H1 (cell line): Measurements from ENCODE around the gene C21orf91. TPM values are rescaled to one million over a fixed set of nuclear protein-coding genes. Genes with fewer than 3 reads are reported as not detected.

ENCODE experiments used
- CTCF ChIA-PET: fragments of 300-600 bp; sonication (Branson Sonifier 250); formaldehyde crosslinking; loops from one replicate; lab custom pipeline; 2021; ENCODE audit not compliant: partially characterized antibody; lab: Charles Lee
- POLR2A ChIA-PET: fragments of 300-600 bp; sonication (Branson Sonifier 250); formaldehyde crosslinking; loops from one replicate; lab custom pipeline; 2021; ENCODE audit warnings: inconsistent platforms; ENCODE audit not compliant: partially characterized antibody; lab: Charles Lee
- DNase-seq, 2 experiments: peaks; one replicate each; pipeline versions ENCODE4 v3.0.0 to v3.0.0-alpha.2; 2010 to 2022; ENCODE audit warnings: low spot score in 2 of 2, low read depth in 1 of 2, mixed read lengths in 1 of 2
- FAIRE-seq: peaks from 2 replicates; lab custom pipeline; 2011; peaks lifted over from hg19 to GRCh38; lab: Jason Lieb, UNC
- H2AFZ ChIP-seq: 2 replicates; pipeline ENCODE4 v1.8.1; 2012; ENCODE audit warnings: low read length, inconsistent platforms
- H2AK5ac ChIP-seq: 2 replicates; pipeline ENCODE4 v1.6.1; 2013; ENCODE audit warnings: low read depth, low read length
- H2BK120ac ChIP-seq: replicated peaks from 2 replicates; pipeline ENCODE3; 2013; ENCODE audit warnings: low read depth, low read length, inconsistent platforms
- H2BK12ac ChIP-seq: 2 replicates; pipeline ENCODE4 v1.6.1; 2013; ENCODE audit warnings: low read depth, low read length
- H2BK15ac ChIP-seq: 2 replicates; pipeline ENCODE4 v1.6.1; 2013; ENCODE audit warnings: low read length
- H2BK20ac ChIP-seq: 2 replicates; pipeline ENCODE4 v1.6.1; 2013; ENCODE audit warnings: low read length
- H2BK5ac ChIP-seq: 2 replicates; pipeline ENCODE4 v1.6.1; 2013; ENCODE audit warnings: low read depth, low read length
- H3K14ac ChIP-seq: 2 replicates; pipeline ENCODE4 v1.6.1; 2013; ENCODE audit warnings: inconsistent platforms; ENCODE audit not compliant: insufficient read length
- H3K18ac ChIP-seq: 2 replicates; pipeline ENCODE4 v1.6.1; 2013; ENCODE audit warnings: low read length; ENCODE audit errors: extremely low read depth
- H3K23ac ChIP-seq: 2 replicates; pipeline ENCODE4 v1.6.1; 2013; ENCODE audit warnings: inconsistent platforms; ENCODE audit not compliant: insufficient read length
- H3K23me2 ChIP-seq: 2 replicates; pipeline ENCODE4 v1.6.1; 2013; ENCODE audit warnings: low read depth, low read length
- H3K27ac ChIP-seq: 2 replicates; pipeline ENCODE4 v1.6.1; 2011; ENCODE audit warnings: low read depth, low read length, inconsistent platforms
- H3K27me3 ChIP-seq, 4 experiments: replicated peaks in 1 of 4; 1 replicate in 1 of 4; 2 replicates in 3 of 4; pipeline versions ENCODE4 v1.6.1 to v1.8.1; 2011 to 2013; ENCODE audit warnings: low read length in 3 of 4, mild to moderate bottlenecking in 3 of 4, inconsistent platforms in 2 of 4, mixed read lengths in 2 of 4, moderate library complexity in 1 of 4; ENCODE audit not compliant: control insufficient read depth in 3 of 4, insufficient read depth in 3 of 4; ENCODE audit errors: extremely low read depth in 1 of 4
- H3K36me3 ChIP-seq, 4 experiments: 2 replicates each; pipeline versions ENCODE4 v1.6.1 to v1.8.1; 2011 to 2013; ENCODE audit warnings: mild to moderate bottlenecking in 4 of 4, low read length in 3 of 4, moderate library complexity in 2 of 4, control low read depth in 1 of 4, inconsistent platforms in 1 of 4; ENCODE audit not compliant: insufficient read depth in 4 of 4, control insufficient read depth in 2 of 4
- H3K4ac ChIP-seq: replicated peaks from 2 replicates; pipeline ENCODE3; 2013; ENCODE audit warnings: low read length, low read depth, mixed read lengths, inconsistent platforms; ENCODE audit not compliant: insufficient read length
- H3K4me1 ChIP-seq, 4 experiments: replicated peaks in 1 of 4; 1 replicate in 1 of 4; 2 replicates in 3 of 4; pipeline versions ENCODE4 v1.6.1 to v1.8.1; 2011 to 2013; ENCODE audit warnings: low read length in 3 of 4, inconsistent platforms in 2 of 4, mixed read lengths in 1 of 4; ENCODE audit not compliant: insufficient read depth in 4 of 4, control insufficient read depth in 3 of 4
- H3K4me2 ChIP-seq, 2 experiments: 2 replicates each; pipeline versions ENCODE4 v1.6.1 to v1.8.1; 2011 to 2013; ENCODE audit warnings: low read depth in 2 of 2, low read length in 2 of 2, control low read depth in 1 of 2, inconsistent platforms in 1 of 2, mild to moderate bottlenecking in 1 of 2; ENCODE audit not compliant: insufficient read depth in 1 of 2
- H3K4me3 ChIP-seq, 4 experiments: fragments of 200-600, 300-600 bp in 1 of 4; sonication (generic), shearing (Covaris generic), sonication (Bioruptor Twin) in 1 of 4; 2 replicates each; pipeline versions ENCODE4 v1.5.1 to v1.8.1; 2011 to 2016; ENCODE audit warnings: low read length in 4 of 4, low read depth in 3 of 4, control low read depth in 2 of 4, inconsistent platforms in 2 of 4, mild to moderate bottlenecking in 2 of 4, mixed read lengths in 1 of 4, moderate library complexity in 1 of 4; ENCODE audit not compliant: insufficient read depth in 2 of 4; ENCODE audit errors: extremely low read depth in 1 of 4
- H3K56ac ChIP-seq: replicated peaks from 2 replicates; pipeline ENCODE3; 2013; ENCODE audit warnings: low read depth, mild to moderate bottlenecking, mixed read lengths, low read length, inconsistent platforms; ENCODE audit not compliant: insufficient read length
- H3K79me1 ChIP-seq: 2 replicates; pipeline ENCODE4 v1.6.1; 2013; ENCODE audit warnings: low read depth, low read length, control low read depth
- H3K79me2 ChIP-seq, 2 experiments: 2 replicates each; pipeline versions ENCODE4 v1.6.1 to v1.8.1; 2012 to 2013; ENCODE audit warnings: low read length in 2 of 2, mild to moderate bottlenecking in 2 of 2, inconsistent platforms in 1 of 2; ENCODE audit not compliant: insufficient read depth in 2 of 2, control insufficient read depth in 1 of 2
- H3K9ac ChIP-seq, 4 experiments: replicated peaks in 1 of 4; 1 replicate in 1 of 4; 2 replicates in 3 of 4; pipeline versions ENCODE4 v1.6.1 to v1.8.1; 2011 to 2013; ENCODE audit warnings: low read depth in 3 of 4, low read length in 3 of 4, control low read depth in 2 of 4, mild to moderate bottlenecking in 2 of 4, moderate library complexity in 2 of 4, inconsistent platforms in 1 of 4; ENCODE audit errors: extremely low read depth in 1 of 4
- H3K9me3 ChIP-seq, 2 experiments: 2 replicates each; pipeline versions ENCODE4 v1.6.1 to v1.8.1; 2012 to 2013; ENCODE audit warnings: mild to moderate bottlenecking in 2 of 2, moderate library complexity in 2 of 2, control low read depth in 1 of 2, inconsistent platforms in 1 of 2, low read depth in 1 of 2, low read length in 1 of 2, mixed read lengths in 1 of 2; ENCODE audit not compliant: insufficient read depth in 2 of 2
- H4K20me1 ChIP-seq, 2 experiments: replicated peaks in 1 of 2; 2 replicates each; pipeline versions ENCODE3 to v1.8.1; 2011 to 2013; ENCODE audit warnings: inconsistent platforms in 2 of 2, low read length in 2 of 2, mild to moderate bottlenecking in 1 of 2; ENCODE audit not compliant: insufficient read depth in 2 of 2, control insufficient read depth in 1 of 2
- H4K5ac ChIP-seq: 2 replicates; pipeline ENCODE4 v1.6.1; 2013; ENCODE audit warnings: low read length, low read depth, mixed read lengths, inconsistent platforms; ENCODE audit not compliant: insufficient read length
- H4K8ac ChIP-seq: 2 replicates; pipeline ENCODE4 v1.8.0; 2013; ENCODE audit warnings: mild to moderate bottlenecking, moderate library complexity, low read length, inconsistent platforms; ENCODE audit not compliant: insufficient read depth; ENCODE audit errors: extremely low read depth
- H4K91ac ChIP-seq: replicated peaks from 2 replicates; pipeline ENCODE3; 2013; ENCODE audit warnings: low read length, mixed read lengths, inconsistent platforms; ENCODE audit not compliant: insufficient read length
- ASH2L ChIP-seq: fragments of 200-600, 300-600 bp; sonication (generic); IDR thresholded peaks from one replicate; pipeline ENCODE4 v1.7.1; 2017; ENCODE audit warnings: low read length
- HDAC2 ChIP-seq, 2 experiments: fragments of 300-600 bp in 1 of 2; sonication (generic) in 1 of 2; IDR thresholded peaks; 2 replicates each; pipeline ENCODE4 v1.6.1; 2011 to 2012; ENCODE audit warnings: low read depth in 2 of 2, low read length in 2 of 2, mild to moderate bottlenecking in 2 of 2, moderate library complexity in 2 of 2, borderline replicate concordance in 1 of 2, inconsistent platforms in 1 of 2
- HDAC6 ChIP-seq: IDR thresholded peaks from one replicate; pipeline ENCODE4 v1.7.1; 2012; ENCODE audit warnings: low read depth, mild to moderate bottlenecking, inconsistent platforms, low read length, moderate library complexity
- MAFK ChIP-seq: IDR thresholded peaks from 2 replicates; pipeline ENCODE4 v1.6.1; 2012; ENCODE audit warnings: low read depth, mild to moderate bottlenecking, improper control_type of control experiment, low read length
- NRF1 ChIP-seq: IDR thresholded peaks from 2 replicates; pipeline ENCODE4 v1.6.1; 2011; ENCODE audit warnings: mild to moderate bottlenecking, low read depth, low read length, improper control_type of control experiment
- SAP30 ChIP-seq: fragments of 300-600 bp; sonication (generic); IDR thresholded peaks from 2 replicates; pipeline ENCODE4 v1.7.1; 2012; ENCODE audit warnings: low read length, moderate library complexity, mild to moderate bottlenecking, inconsistent platforms; ENCODE audit not compliant: insufficient read depth, insufficient replicate concordance
- SIN3A ChIP-seq, 2 experiments: IDR thresholded peaks in 1 of 2; conservative IDR thresholded peaks in 1 of 2; 2 replicates each; pipeline ENCODE4 v1.6.1; 2011 to 2012; ENCODE audit warnings: low read length in 2 of 2, improper control_type of control experiment in 1 of 2, low read depth in 1 of 2, mild to moderate bottlenecking in 1 of 2
- SP2 ChIP-seq: IDR thresholded peaks from 2 replicates; pipeline ENCODE4 v1.6.1; 2012; ENCODE audit warnings: mild to moderate bottlenecking, low read length, inconsistent platforms
- WGBS, 2 experiments: shearing (Covaris generic) in 1 of 2; methylation state at CpG; one replicate each; pipeline versions ENCODE4 v1.1.6 to v1.1.7; 2013 to 2015; ENCODE audit warnings: low lambda C conversion rate in 2 of 2, mixed read lengths in 2 of 2, inconsistent platforms in 1 of 2, low coverage in 1 of 2, missing lambda C conversion rate in 1 of 2; ENCODE audit not compliant: insufficient replicate concordance in 2 of 2, insufficient coverage in 1 of 2, insufficient read length in 1 of 2; ENCODE audit errors: extremely low coverage in 1 of 2, missing lambda C conversion rate in 1 of 2; 5-methylcytosine and 5-hydroxymethylcytosine counted together
- polyA plus RNA-seq, 7 experiments: library from polyadenylated mRNA; depleted of rRNA in 3 of 7; stranded (reverse) in 5 of 7; unstranded in 2 of 7; fragments of >200 nt in 5 of 7; fragments of 200-250 nt in 2 of 7; gene quantifications; 1 replicate in 5 of 7; 2 replicates in 1 of 7; 4 replicates in 1 of 7; pipeline versions ENCODE4 v1.2.1 to v1.2.3, GENCODE V29; 2011 to 2013; ENCODE audit warnings: missing spikeins in 2 of 7, mixed read lengths in 2 of 7
- total RNA-seq: library from RNA; stranded (reverse); fragmentation: NEBNext Ultra II Directional; extraction: Animal tissue kit (Norgen Biotek cat#: 25700); gene quantifications from 2 replicates; pipeline ENCODE4 v1.2.1, GENCODE V29; 2021
- TF ChIP-seq, protein P1 (sequence below): IDR thresholded peaks from 2 replicates; pipeline ENCODE4 v1.6.1; 2012; ENCODE audit warnings: inconsistent platforms

C21orf91 gene
- total and polyA plus RNA-seq, 2 of the 8 experiments (the other 6 are each of a cell fraction or from before 2014, with no cell fraction given): 4.9 to 33.6 TPM

DNA sequence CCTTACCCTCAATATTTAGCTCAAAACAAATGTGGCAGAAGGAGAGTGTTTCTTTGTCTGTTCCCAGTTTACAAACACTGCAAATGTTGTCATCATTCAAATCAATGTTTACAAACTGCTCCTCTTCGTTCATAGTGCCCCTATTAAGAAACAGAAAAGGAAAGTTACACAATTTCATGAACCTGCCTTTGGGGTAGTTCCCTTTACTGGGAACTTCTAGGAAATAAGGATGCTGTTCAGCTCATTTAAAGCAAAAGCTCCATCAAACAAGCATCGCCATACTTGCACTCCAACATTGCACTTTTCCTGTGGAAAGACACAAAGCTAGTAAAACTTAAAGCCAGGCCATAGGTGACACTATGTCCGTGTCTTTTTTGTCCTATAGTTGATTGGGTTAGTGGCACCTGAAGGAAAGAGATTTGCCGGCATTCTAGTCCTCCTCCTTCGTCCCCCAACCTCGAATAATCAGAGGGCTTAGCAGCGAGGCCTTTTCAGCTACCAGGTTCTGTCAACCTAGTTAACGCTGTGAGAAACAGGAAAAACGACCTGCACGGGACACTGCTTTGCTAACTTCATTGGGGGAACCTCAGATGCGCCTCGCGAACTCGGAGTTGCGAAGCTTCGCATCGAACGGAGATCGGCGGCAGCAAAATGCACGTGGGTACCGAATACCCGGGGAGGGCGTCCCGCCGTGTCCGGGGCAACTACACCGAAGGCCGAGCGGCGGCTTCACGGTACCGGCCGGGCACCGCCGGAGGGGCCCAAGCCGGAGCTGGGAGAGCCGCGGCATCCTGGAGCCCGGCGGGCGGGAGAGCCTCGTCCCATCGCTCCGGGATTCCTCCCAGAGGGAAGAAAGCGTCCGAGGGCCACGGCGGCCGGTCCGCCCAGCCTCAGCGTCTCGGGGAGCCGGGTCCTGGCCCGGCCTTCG is 706 bp downstream of the C21orf91 start:
- DNase-seq: peak in 1 of 2 experiments; percentile 81
- Histone ChIP-seq H3K79me1 (no peaks in the 10 kb centered on the region; the same call in 1 of the 2 replicates), H2BK15ac (no peak overlapping the region), H3K23me2 (no peaks in the 10 kb centered on the region; the same call in 1 of the 2 replicates), H3K23ac (no peak overlapping the region), H3K4me2 (peak overlapping the region; percentile 78 to 85), H3K4ac (no peak overlapping the region), H2AK5ac (no peak overlapping the region), H3K4me3 (peak overlapping the region; percentile 70 to 90 (median 74)), H3K27ac (peak overlapping the region; percentile 99), H3K18ac (no peak overlapping the region), H3K9me3 (no peaks in the 10 kb centered on the region), H2BK120ac (no peak overlapping the region), H3K36me3 (peaks cover 2 to 30% (median 10%) of the 10 kb centered on the region in 4 experiments; a peak in 6 of 8 replicates), H3K9ac (peak overlapping the region; percentile 55 to 99 (median 98)), H2BK5ac (peak overlapping the region; percentile 99; the same call in 1 of the 2 replicates), H3K4me1 (peaks cover 0 to 6% (median 3%) of the 10 kb centered on the region in 4 experiments; a peak in 4 of 7 replicates), H3K27me3 (no peaks in the 10 kb centered on the region), H2BK20ac (no peak overlapping the region), H2AFZ (no peak overlapping the region), H4K5ac (peak overlapping the region; percentile 92), H3K56ac (peak overlapping the region; percentile 49), H2BK12ac (no peak overlapping the region), H4K91ac (no peak overlapping the region), H4K20me1 (no peaks in the 10 kb centered on the region), H3K79me2 (peaks cover 0 to 24% of the 10 kb centered on the region in 2 experiments; a peak in 2 of 4 replicates), H3K14ac (no peak overlapping the region), H4K8ac (peak overlapping the region; percentile 93)
- CTCF ChIA-PET: interaction anchor here (0.9 to 1.8 kb wide), 5 partner anchors 13 to 113 kb away, joined by 3 to 4 read pairs (median 3); no protein-coding TSS in a partner anchor
- FAIRE-seq: no peak
- POLR2A ChIA-PET: interaction anchor here (0.6 to 2.2 kb wide), 18 partner anchors 9 to 718 kb away, joined by 3 to 12 read pairs (median 4); no protein-coding TSS in a partner anchor
- 4% methylated on average over 36 of the region's 56 CpGs; no CpG with 5 or more reads in 1 of the 2 experiments for WGBS, 2 experiments
- TF ChIP-seq, protein P1, sequence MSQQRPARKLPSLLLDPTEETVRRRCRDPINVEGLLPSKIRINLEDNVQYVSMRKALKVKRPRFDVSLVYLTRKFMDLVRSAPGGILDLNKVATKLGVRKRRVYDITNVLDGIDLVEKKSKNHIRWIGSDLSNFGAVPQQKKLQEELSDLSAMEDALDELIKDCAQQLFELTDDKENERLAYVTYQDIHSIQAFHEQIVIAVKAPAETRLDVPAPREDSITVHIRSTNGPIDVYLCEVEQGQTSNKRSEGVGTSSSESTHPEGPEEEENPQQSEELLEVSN: peak; percentile 88
- TF ChIP-seq HDAC2 (IDR thresholded peaks at IDR 0.05; ENCODE audit: borderline replicate concordance in 1 of 2, low read depth in 2 of 2, low read length in 2 of 2) (peak in 1 of 2 experiments; percentile 79; a peak in 1 of 4 replicates), NRF1 (no peak), MAFK (no peak), SAP30 (peak; percentile 27), ASH2L (no peak), SP2 (no peak), HDAC6 (no peak), SIN3A (conservative IDR thresholded peaks at IDR 0.05 in 1 of 2, IDR thresholded peaks at IDR 0.05 in 1 of 2; ENCODE audit: low read depth in 1 of 2, low read length in 2 of 2) (peak in 1 of 2 experiments; percentile 46; a peak in 1 of 4 replicates)
